Activated CD4-positive, CD25-positive, alpha-beta regulatory T cell (primary cell): ENCODE data around the gene ATXN2.
A peak's percentile ranks its signal among the peaks of the same experiment; 100 is the strongest.

ENCODE experiments used
- DNase-seq, 4 experiments: peaks; one replicate each; lab custom pipeline; 2025; lab: John Stamatoyannopoulos, UW

The ATXN2 gene

DNA sequence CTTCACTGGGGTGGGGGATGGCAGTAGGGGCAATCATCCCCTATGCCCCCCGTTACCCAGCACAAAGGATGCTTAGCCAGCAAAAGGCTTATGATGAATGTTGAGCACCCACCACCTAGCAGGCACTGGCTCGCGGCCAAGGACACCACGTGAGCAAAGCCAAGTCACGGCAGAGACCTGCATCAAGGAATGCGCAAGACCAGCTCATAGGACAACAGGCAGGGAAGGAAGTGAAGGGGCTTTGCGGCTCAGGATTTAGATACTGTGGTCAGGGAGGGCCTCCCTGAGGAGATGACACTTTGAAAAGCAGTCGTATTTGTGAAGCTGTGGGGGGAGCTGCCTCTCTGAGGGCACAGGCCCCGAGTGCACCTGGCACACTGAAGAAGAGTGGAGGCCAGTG, 160.6 kb downstream of the ATXN2 start:
- no peak for DNase-seq

- no peak for DNase-seq
Measured at GRCh38 chr12:111437816-111438454, 161.2 kb downstream of the ATXN2 start.

GRCh38 chr12:111436811-111437210, 162.3 kb downstream of the ATXN2 start:
- DNase-seq: no peak

DNA sequence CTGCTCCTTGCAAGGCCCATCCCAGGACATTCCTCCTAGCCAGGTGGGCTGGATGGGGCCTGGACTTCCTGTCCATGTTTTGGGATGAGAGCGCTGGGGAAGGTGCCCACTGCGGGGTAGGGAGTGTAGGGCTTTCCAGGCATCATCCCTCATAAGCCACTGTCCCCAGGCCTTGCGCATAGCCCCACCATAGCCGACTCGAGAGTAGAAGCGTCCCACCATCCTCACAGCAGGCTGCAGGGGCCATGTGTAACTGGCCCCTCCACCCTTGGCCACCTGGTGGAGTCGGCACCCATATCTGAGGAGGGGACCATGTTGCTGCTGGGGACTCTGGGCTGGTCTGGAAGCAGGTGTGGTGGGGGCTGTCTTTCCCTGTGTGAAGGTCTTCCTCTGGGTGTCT, 162.8 kb downstream of the ATXN2 start:
- DNase-seq: no peak

- DNase-seq: no peak
Measured at GRCh38 chr12:111435661-111436201, 163.4 kb downstream of the ATXN2 start.

- peak; percentile 26 to 57 (median 53) for DNase-seq
Measured at GRCh38 chr12:111434680-111435338, 164.3 kb downstream of the ATXN2 start.

DNA sequence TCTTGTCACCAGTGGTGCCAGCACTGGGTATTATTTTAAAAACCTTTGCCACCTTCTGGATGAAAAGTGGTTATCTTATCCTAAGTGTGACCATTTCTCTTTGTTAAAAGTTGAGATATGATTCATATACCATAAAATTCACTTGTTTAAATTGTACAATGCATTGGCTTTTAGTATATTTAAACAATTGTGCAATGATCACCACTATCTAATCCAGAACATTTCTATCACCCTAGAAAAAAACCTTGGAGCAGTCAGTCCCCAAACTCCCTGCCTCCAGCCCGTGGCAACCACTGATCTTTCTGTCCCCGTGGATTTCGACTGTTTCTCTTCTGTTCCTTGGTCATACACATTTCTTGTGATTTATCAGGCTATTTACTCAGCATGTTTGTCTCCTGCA, 165.1 kb downstream of the ATXN2 start:
- DNase-seq: no peak

GRCh38 chr12:111431772-111432171, 167.3 kb downstream of the ATXN2 start:
- DNase-seq: no peak

DNA sequence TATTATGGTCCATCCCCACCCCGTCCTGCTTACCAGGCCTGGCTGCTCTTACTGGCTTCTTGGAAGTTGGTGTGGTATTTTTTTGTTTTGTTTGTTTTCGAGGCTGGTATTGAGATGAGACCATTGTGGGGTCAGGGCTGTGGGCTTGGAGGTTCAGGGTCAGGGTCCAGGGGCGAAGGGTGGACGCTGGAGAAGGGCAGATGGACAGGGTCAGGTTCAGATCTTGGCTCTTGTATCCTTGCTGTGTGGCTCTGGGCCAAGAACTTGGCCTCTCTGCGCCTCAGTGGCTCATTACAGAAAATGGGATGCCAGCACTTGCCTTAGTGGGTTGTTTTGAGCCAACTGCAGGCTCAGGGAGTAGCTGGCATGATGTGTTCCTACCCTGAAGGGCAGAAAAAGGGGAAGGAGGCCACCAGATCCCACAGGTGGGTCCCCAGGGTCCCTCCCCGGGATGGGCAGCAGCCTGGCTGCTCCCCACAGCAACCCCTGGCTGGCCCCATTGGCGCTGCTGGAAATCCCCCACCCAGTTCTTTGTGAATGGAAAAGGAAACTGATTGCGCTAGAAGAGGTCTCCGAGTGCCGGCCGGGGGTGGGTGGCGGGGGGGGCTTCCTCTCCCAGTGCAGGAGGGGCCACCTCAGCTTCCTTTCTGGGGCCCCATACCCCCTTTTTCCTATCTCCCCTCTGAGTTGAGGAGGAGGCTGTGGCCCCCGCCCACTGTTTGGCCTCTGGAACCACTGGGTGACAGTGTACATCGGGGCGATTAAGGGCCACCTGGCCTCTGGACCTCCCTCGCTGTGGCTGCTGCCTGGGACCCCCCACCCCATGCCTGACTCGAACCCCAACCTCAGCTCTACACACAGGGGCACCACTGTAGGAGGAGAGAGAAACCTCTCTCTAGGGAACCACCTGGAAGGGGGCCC, 168.4 kb downstream of the ATXN2 start:
- DNase-seq: peak in 3 of 4 experiments; percentile 38 to 42 (median 40)

DNA sequence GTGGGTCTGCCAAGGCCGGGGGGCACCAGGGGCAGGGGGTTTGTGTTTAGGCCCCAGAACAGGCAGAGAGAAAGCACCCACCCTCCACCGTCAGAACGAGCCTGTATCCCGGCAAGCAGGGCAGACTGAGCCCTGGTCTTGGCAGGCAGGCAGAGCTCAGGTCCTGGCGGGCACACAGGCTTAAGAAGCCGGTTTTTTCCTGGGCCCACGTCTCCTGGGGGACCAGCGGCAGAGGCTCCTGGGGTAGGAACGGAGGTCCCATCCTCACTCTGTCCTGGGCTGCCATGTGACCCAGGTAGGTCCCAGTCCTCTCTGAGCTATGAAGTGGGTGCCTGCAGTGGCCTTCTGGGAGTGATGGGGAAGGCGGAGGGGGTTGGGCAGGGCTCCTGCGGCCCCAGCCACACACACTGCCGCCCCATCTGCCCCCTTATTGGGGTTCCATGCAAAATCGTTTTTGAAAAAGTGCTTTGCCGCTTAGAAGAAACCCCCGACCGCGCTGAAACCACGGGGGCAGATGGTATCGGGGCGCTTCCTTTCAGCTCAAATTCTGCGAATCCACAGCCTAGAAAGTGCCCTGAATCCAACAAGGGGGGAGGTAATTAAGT, 169.2 kb downstream of the ATXN2 start:
- DNase-seq: peak in 3 of 4 experiments; percentile 14 to 36 (median 31)

DNA sequence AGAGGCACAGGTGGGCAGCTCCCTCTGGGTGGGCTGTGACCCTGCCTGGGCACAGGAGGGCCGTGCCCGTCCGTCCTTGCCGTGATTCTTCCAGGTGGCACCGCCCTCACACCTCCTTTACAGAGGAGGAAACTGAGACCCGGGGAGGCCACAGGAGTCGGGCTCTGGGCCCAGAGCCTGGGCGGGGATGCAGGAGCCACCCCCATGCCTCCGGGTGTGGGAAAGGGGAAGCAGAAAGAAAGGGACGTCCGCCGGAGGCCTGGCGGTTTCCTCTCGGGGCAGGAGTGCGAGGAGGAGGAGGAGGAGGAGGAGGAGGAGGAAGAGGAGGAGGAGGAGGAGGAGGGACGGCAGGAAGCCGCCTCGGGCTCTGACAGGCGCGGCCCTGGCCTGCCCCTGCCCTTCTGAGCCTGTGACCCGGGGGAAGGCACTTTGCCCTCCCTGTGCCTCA, 170.4 kb downstream of the ATXN2 start:
- no peak for DNase-seq

DNA sequence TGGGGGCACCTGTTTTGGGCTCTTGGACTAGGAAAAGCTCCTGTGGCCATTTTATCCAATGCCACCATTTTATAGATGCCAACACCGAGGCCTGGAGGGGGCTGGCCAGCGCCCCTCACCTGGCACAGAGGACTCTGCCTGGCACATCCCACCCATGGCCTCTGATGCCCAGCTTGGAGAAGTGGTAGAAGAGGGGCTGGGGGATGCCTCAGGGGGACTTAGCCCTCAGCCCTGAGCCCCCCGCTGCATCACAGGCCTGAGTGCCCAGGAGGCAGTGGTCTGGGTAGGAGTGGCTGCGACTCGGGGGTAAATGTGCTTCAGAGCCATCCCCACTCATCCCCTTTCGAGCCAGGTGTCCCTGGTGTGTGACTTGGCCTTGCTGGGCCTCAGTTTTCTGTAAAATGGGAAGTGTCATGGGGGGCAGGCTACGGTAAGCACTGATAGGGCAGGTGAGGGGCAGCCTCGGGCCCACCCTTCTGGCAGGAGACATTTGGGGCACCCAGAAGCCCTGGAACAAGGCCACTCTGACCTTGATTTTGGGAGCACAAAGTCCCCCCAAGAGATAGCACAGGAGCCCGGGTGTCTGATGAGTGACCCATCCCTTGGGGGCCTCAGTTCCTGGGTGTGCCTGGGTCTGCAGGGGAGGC, 170.9 kb downstream of the ATXN2 start:
- DNase-seq: no peak

- no peak for DNase-seq
Measured at GRCh38 chr12:111427417-111428074, 171.6 kb downstream of the ATXN2 start.

- no peak for DNase-seq
Measured at GRCh38 chr12:111426344-111427185, 172.6 kb downstream of the ATXN2 start.

- no peak for DNase-seq
Measured at GRCh38 chr12:111425655-111426054, 173.5 kb downstream of the ATXN2 start.

DNA sequence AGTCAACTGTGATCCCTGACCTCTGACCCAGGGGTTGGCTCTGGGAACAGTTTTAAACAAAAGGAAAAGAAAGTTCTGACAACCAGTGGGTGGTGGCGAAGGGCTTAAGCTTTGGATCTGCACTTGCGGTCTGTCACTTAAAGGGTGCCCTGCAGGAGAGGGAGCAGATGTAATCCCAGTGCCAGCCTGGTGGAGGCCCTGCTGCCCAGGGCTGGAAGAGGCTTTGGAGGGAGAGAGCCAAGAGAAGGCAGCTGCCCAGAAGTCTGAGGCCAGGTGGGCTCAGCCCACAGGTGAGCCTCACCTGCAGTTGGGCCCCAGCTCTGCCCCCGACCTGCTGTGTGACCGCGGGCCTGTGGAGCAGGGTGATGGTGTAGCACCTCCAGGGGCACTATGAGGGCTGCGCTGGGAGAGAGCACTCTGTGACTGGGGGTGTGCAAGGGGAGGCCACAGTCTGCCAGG, 174.3 kb downstream of the ATXN2 start:
- DNase-seq: no peak

GRCh38 chr12:111424189-111424792, 174.8 kb downstream of the ATXN2 start:
- no peak for DNase-seq

DNA sequence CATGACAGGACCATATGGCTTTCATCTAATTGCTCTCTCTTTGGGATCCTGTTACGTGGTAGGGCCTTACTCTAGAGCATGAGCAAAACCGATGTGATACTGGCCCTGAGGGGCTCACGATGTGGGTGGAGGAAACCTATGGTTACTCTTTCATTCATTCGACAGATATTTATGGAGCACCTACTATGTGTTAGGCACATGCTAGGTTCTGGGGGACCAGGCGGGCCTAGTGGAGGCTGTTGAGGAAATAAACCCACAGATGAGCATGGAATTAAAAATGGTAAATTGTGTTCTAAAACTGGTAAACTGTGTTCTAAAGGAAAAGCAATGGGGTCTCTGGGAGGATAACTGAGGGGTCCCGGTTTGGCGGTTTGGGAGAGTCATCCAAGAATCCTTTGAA, 178.6 kb downstream of the ATXN2 start:
- no peak for DNase-seq

GRCh38 chr12:111419784-111420183, 179.3 kb downstream of the ATXN2 start:
- DNase-seq: no peak

GRCh38 chr12:111418594-111418880, 180.6 kb downstream of the ATXN2 start:
- DNase-seq: no peak
